Measurements from ENCODE around the gene CREB3L1. TPM values are rescaled to one million over a fixed set of nuclear protein-coding genes. Genes with fewer than 3 reads are reported as not detected.
"Not testable (repeated sequence)": the region's sequence is repeated elsewhere in the genome, so short reads cannot be mapped to it uniquely, and the experiment has no call there.

CREB3L1 gene
- total RNA-seq, 1 donor from 2014 or later = 0.43 TPM

DNA sequence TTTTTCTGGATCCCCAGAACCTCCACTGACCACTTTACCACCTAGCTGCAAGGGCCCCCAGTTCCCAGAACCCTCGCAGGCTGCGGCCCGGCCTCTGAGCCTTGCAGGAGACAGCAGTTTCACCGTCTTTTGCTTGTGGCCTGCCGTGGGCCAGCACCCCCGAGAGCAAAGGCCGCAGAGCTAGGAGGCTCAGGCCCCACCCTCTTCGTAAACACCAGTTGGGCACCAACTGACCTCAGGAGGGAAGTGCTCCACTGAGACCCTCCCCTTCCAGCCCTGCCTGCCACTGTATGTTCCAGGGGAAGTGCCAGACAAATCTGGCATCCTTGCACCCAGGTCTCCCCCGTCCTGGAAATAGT is 23.4 kb upstream of the CREB3L1 start:
- H2AFZ ChIP-seq (replicated peaks) = peak overlapping the region; percentile 86
- H3K4me3 Mint-ChIP-seq = no peak overlapping the region
- H3K4me3 ChIP-seq = no peak overlapping the region
- H3K9me3 ChIP-seq (ENCODE audit: low read depth) = no peaks in the 10 kb centered on the region
- TF ChIP-seq CTCF (IDR thresholded peaks at IDR 0.05) (no peak), EZH2 (IDR thresholded peaks at IDR 0.05) (no peak), EZH2phosphoT487 (IDR thresholded peaks at IDR 0.05) (no peak)
- no peaks in the 10 kb centered on the region for H4K20me1 ChIP-seq (ENCODE audit: low read depth)
- H3K4me2 ChIP-seq = no peak overlapping the region
- no peaks in the 10 kb centered on the region for H3K27me3 Mint-ChIP-seq (ENCODE audit: insufficient read depth, low read depth)
- no peaks in the 10 kb centered on the region for H3F3A ChIP-seq (ENCODE audit: low read depth)
- peaks cover 17% of the 10 kb centered on the region for H3K4me1 Mint-ChIP-seq
- no peaks in the 10 kb centered on the region for H3K27me3 ChIP-seq
- H3K9me3 Mint-ChIP-seq = no peaks in the 10 kb centered on the region
- H3K4me1 ChIP-seq = peaks cover 7% of the 10 kb centered on the region
- no peak for DNase-seq (ENCODE audit: low spot score)
- no peaks in the 10 kb centered on the region for H3K79me2 ChIP-seq (ENCODE audit: low read depth)
- no peak overlapping the region for H3K9ac ChIP-seq
- no peaks in the 10 kb centered on the region for H3K36me3 ChIP-seq
- no peak overlapping the region for H3K27ac ChIP-seq
- no peak overlapping the region for H3K27ac Mint-ChIP-seq
- no peaks in the 10 kb centered on the region for H3K36me3 Mint-ChIP-seq

DNA sequence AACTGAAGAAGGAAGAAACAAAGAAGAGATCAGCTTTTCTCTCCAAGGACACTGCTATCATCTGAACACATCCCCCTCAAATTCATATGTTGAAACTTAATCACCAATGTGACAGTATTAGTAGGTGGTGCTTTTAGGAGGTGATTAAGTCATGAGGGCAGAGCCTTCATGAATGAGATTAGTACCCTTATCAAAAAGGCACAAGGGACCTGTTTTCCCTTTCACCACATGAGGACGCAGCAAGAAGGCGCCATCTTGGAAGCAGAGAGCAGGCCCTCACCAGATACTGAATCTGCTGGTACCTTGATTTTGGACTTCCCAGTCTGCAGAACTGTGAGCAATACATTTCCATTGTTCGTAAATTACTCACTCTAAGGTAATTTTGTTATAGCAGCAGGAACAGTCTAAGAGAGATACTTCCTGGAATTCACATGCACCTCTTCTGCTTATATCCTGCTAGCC is 20.9 kb upstream of the CREB3L1 start:
- H3K27ac Mint-ChIP-seq = no peak overlapping the region
- Histone ChIP-seq H3K79me2 (ENCODE audit: low read depth) (no peaks in the 10 kb centered on the region), H3K27me3 (no peaks in the 10 kb centered on the region), H2AFZ (replicated peaks) (no peak overlapping the region), H3K4me1 (peaks cover 7% of the 10 kb centered on the region), H3K4me3 (no peak overlapping the region), H3K9me3 (ENCODE audit: low read depth) (no peaks in the 10 kb centered on the region), H3K9ac (no peak overlapping the region), H4K20me1 (ENCODE audit: low read depth) (no peaks in the 10 kb centered on the region), H3K36me3 (no peaks in the 10 kb centered on the region), H3F3A (ENCODE audit: low read depth) (no peaks in the 10 kb centered on the region), H3K4me2 (no peak overlapping the region), H3K27ac (no peak overlapping the region)
- H3K9me3 Mint-ChIP-seq = no peaks in the 10 kb centered on the region
- TF ChIP-seq EZH2 (IDR thresholded peaks at IDR 0.05) (no peak), CTCF (IDR thresholded peaks at IDR 0.05) (no peak), EZH2phosphoT487 (IDR thresholded peaks at IDR 0.05) (no peak)
- H3K27me3 Mint-ChIP-seq (ENCODE audit: insufficient read depth, low read depth) = peaks cover 3% of the 10 kb centered on the region
- H3K4me3 Mint-ChIP-seq = no peak overlapping the region
- peaks cover 15% of the 10 kb centered on the region for H3K4me1 Mint-ChIP-seq
- H3K36me3 Mint-ChIP-seq = no peaks in the 10 kb centered on the region
- DNase-seq (ENCODE audit: low spot score) = no peak

DNA sequence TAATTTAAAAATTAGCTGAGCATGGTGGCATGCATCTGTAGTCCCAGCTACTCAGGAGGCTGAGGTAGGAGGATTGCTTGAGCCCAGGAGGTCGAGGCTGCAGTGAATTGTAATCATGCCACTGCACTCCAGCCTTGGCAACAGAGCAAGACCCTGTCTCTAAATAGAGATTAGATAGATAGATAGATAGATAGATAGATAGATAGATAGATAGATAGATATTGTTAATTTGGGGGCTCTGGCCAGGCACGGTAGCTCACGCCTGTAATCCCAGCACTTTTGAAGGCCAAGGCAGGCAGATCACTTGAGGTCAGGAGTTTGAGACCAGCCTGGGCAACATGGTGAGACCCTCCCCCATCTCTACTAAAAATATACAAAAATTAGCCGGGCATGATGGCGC is 18.1 kb upstream of the CREB3L1 start:
- not testable (repeated sequence) for H3K9ac ChIP-seq; H3F3A ChIP-seq (ENCODE audit: low read depth); H3K4me3 ChIP-seq; H3K36me3 Mint-ChIP-seq; H3K9me3 ChIP-seq (ENCODE audit: low read depth); H3K4me2 ChIP-seq; H3K36me3 ChIP-seq; H4K20me1 ChIP-seq (ENCODE audit: low read depth); H3K79me2 ChIP-seq (ENCODE audit: low read depth); H3K27me3 Mint-ChIP-seq (ENCODE audit: insufficient read depth, low read depth); DNase-seq (ENCODE audit: low spot score); H3K4me1 Mint-ChIP-seq; H3K27ac ChIP-seq; H3K4me1 ChIP-seq; H3K27me3 ChIP-seq; H3K9me3 Mint-ChIP-seq; H2AFZ ChIP-seq (replicated peaks)
- peak overlapping the region; percentile 41 for H3K4me3 Mint-ChIP-seq
- peak overlapping the region; percentile 33 for H3K27ac Mint-ChIP-seq

- H3K27me3 ChIP-seq = no peaks in the 10 kb centered on the region
- Mint-ChIP-seq H3K4me3 (no peak overlapping the region), H3K36me3 (no peaks in the 10 kb centered on the region), H3K4me1 (peaks cover 15% of the 10 kb centered on the region), H3K27ac (peak overlapping the region; percentile 33), H3K27me3 (ENCODE audit: insufficient read depth, low read depth) (peaks cover 7% of the 10 kb centered on the region), H3K9me3 (no peaks in the 10 kb centered on the region)
- H2AFZ ChIP-seq (replicated peaks) = no peak overlapping the region
- no peak overlapping the region for H3K4me2 ChIP-seq
- DNase-seq (ENCODE audit: low spot score) = no peak
- H3K36me3 ChIP-seq = no peaks in the 10 kb centered on the region
- H3K9ac ChIP-seq = no peak overlapping the region
- TF ChIP-seq EZH2 (IDR thresholded peaks at IDR 0.05) (no peak), CTCF (IDR thresholded peaks at IDR 0.05) (no peak), EZH2phosphoT487 (IDR thresholded peaks at IDR 0.05) (no peak)
- no peak overlapping the region for H3K4me3 ChIP-seq
- H3F3A ChIP-seq (ENCODE audit: low read depth) = no peaks in the 10 kb centered on the region
- H3K79me2 ChIP-seq (ENCODE audit: low read depth) = no peaks in the 10 kb centered on the region
- no peaks in the 10 kb centered on the region for H3K9me3 ChIP-seq (ENCODE audit: low read depth)
- H3K27ac ChIP-seq = no peak overlapping the region
- peaks cover 4% of the 10 kb centered on the region for H3K4me1 ChIP-seq
- H4K20me1 ChIP-seq (ENCODE audit: low read depth) = no peaks in the 10 kb centered on the region
Measured at GRCh38 chr11:46259971-46260560, 17.4 kb upstream of the CREB3L1 start.
